A673 (cell line): ENCODE data around the gene SPEF1. TPM values are rescaled to one million over a fixed set of nuclear protein-coding genes. Genes with fewer than 3 reads are reported as not detected.

Experiments
- BruUV-seq: library from RNA; stranded (reverse); fragments of 400-500 nt; replicated peaks from 2 replicates; lab custom pipeline; 2021; lab: Mats Ljungman, UMichigan
- CTCF ChIA-PET: fragments of 300-600 bp; sonication (Branson Sonifier 250); formaldehyde crosslinking; loops from one replicate; lab custom pipeline; 2022; ENCODE audit warnings: antibody characterized with exemption; lab: Charles Lee
- POLR2A ChIA-PET: fragments of 300-600 bp; sonication (Branson Sonifier 250); formaldehyde crosslinking; loops from one replicate; lab custom pipeline; 2022; ENCODE audit warnings: antibody characterized with exemption; ENCODE audit not compliant: low non-redundant PET; lab: Charles Lee
- DNase-seq: peaks from one replicate; pipeline ENCODE4 v3.0.0-alpha.2; 2015; ENCODE audit warnings: low spot score
- H3K27ac ChIP-seq: fragments of 200-600 bp; sonication (generic); 2 replicates; pipeline ENCODE4 v1.5.1; 2016; ENCODE audit warnings: mixed run types, low read depth, mild to moderate bottlenecking, mixed read lengths, antibody characterized with exemption, low read length; ENCODE audit not compliant: poor library complexity, severe bottlenecking
- H3K27me3 ChIP-seq: fragments of 200-600 bp; sonication (generic); replicated peaks from 2 replicates; pipeline ENCODE4 v1.6.1; 2017; ENCODE audit warnings: mixed run types, low read depth, mild to moderate bottlenecking, mixed read lengths, antibody characterized with exemption, low read length; ENCODE audit not compliant: insufficient read depth, poor library complexity
- H3K36me3 ChIP-seq: fragments of 200-600 bp; sonication (generic); 2 replicates; pipeline ENCODE4 v1.6.1; 2016; ENCODE audit warnings: mixed run types, mild to moderate bottlenecking, mixed read lengths, antibody characterized with exemption, low read length; ENCODE audit not compliant: insufficient read depth, poor library complexity, severe bottlenecking
- H3K4me1 ChIP-seq: fragments of 200-600 bp; sonication (generic); 2 replicates; pipeline ENCODE4 v1.6.1; 2017; ENCODE audit warnings: mixed run types, mild to moderate bottlenecking, mixed read lengths, antibody characterized with exemption, low read length; ENCODE audit not compliant: insufficient read depth, poor library complexity, severe bottlenecking
- H3K4me3 ChIP-seq: fragments of 200-600 bp; sonication (generic); 2 replicates; pipeline ENCODE4 v1.5.1; 2016; ENCODE audit warnings: low read depth, mixed run types, mild to moderate bottlenecking, mixed read lengths, low read length; ENCODE audit not compliant: poor library complexity, severe bottlenecking
- H3K9me3 ChIP-seq: fragments of 200-600 bp; sonication (generic); 2 replicates; pipeline ENCODE4 v1.6.1; 2016; ENCODE audit warnings: mixed run types, low read depth, mild to moderate bottlenecking, mixed read lengths, antibody characterized with exemption, low read length; ENCODE audit not compliant: poor library complexity, severe bottlenecking
- EZH2 ChIP-seq: fragments of 200-600 bp; sonication (generic); IDR thresholded peaks from 2 replicates; pipeline ENCODE4 v1.6.1; 2017; ENCODE audit warnings: borderline replicate concordance, low read depth, mild to moderate bottlenecking, mixed read lengths, antibody characterized with exemption, low read length; ENCODE audit not compliant: poor library complexity, severe bottlenecking
- intact Hi-C: fragments of 100-400 bp; cut with micrococcal nuclease; formaldehyde crosslinking; loops from one replicate; pipeline ENCODE4 v1.10.0; 2022; ENCODE audit not compliant: unreplicated experiment
- total RNA-seq: library from RNA; stranded (reverse); gene quantifications from 2 replicates; pipeline ENCODE4 v1.2.3, GENCODE V29; 2021
- TF ChIP-seq, protein P1 (sequence below): fragments of 300-800, 200-600 bp; sonication (generic); conservative IDR thresholded peaks from 2 replicates; pipeline ENCODE4 v1.5.1; 2017; ENCODE audit warnings: low read depth, mild to moderate bottlenecking, antibody characterized with exemption, low read length, moderate library complexity, mixed read lengths

The SPEF1 gene
- total RNA-seq, 1 experiment from 2014 or later, result 0.49 TPM

GRCh38 chr20:3755269-3755668 lies 26.0 kb downstream of the SPEF1 start:
- no peaks in the 10 kb centered on the region for H3K27me3 ChIP-seq
- no peak for DNase-seq
- H3K27ac ChIP-seq, result no peak overlapping the region
- intact Hi-C loops, result no loop called here
- ChIA-PET CTCF (no interaction called here), POLR2A (no interaction called here)
- no peaks in the 10 kb centered on the region for H3K4me1 ChIP-seq
- no peaks in the 10 kb centered on the region for H3K9me3 ChIP-seq
- TF ChIP-seq, protein P1, sequence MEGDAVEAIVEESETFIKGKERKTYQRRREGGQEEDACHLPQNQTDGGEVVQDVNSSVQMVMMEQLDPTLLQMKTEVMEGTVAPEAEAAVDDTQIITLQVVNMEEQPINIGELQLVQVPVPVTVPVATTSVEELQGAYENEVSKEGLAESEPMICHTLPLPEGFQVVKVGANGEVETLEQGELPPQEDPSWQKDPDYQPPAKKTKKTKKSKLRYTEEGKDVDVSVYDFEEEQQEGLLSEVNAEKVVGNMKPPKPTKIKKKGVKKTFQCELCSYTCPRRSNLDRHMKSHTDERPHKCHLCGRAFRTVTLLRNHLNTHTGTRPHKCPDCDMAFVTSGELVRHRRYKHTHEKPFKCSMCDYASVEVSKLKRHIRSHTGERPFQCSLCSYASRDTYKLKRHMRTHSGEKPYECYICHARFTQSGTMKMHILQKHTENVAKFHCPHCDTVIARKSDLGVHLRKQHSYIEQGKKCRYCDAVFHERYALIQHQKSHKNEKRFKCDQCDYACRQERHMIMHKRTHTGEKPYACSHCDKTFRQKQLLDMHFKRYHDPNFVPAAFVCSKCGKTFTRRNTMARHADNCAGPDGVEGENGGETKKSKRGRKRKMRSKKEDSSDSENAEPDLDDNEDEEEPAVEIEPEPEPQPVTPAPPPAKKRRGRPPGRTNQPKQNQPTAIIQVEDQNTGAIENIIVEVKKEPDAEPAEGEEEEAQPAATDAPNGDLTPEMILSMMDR, result no peak
- TF ChIP-seq EZH2, result no peak
- no peak overlapping the region for H3K4me3 ChIP-seq
- BruUV-seq, result no TSS peak
- H3K36me3 ChIP-seq, result peaks cover 9% of the 10 kb centered on the region

GRCh38 chr20:3754276-3754630 lies 27.0 kb downstream of the SPEF1 start:
- CTCF ChIA-PET, result no interaction called here
- Histone ChIP-seq H3K4me1 (no peaks in the 10 kb centered on the region), H3K4me3 (no peak overlapping the region), H3K27me3 (no peaks in the 10 kb centered on the region), H3K9me3 (no peaks in the 10 kb centered on the region), H3K36me3 (peaks cover 9% of the 10 kb centered on the region), H3K27ac (no peak overlapping the region)
- intact Hi-C loops, result no loop called here
- POLR2A ChIA-PET, result no interaction called here
- no TSS peak for BruUV-seq
- TF ChIP-seq EZH2, result no peak
- TF ChIP-seq, protein P1, result no peak
- no peak for DNase-seq

GRCh38 chr20:3753501-3754275 lies 27.6 kb downstream of the SPEF1 start:
- Histone ChIP-seq H3K4me3 (no peak overlapping the region), H3K27me3 (no peaks in the 10 kb centered on the region), H3K9me3 (no peaks in the 10 kb centered on the region), H3K4me1 (no peaks in the 10 kb centered on the region), H3K36me3 (peaks cover 9% of the 10 kb centered on the region), H3K27ac (no peak overlapping the region)
- no peak for DNase-seq
- no peak for TF ChIP-seq EZH2
- ChIA-PET POLR2A (no interaction called here), CTCF (interaction anchor here (0.6 to 1.5 kb wide), 6 partner anchors 12 to 101 kb away, joined by 3 to 6 read pairs (median 4); partner anchors contain the start of genes ADISSP and SPEF1)
- intact Hi-C loops, result loop anchor here (1.0 kb wide), 1 partner anchor 28 kb away; the partner anchor contains the start of gene SPEF1
- TSS peak; percentile 85 for BruUV-seq
